ENCODE data around the gene VPS51.
"Not testable (repeated sequence)": the region's sequence is repeated elsewhere in the genome, so short reads cannot be mapped to it uniquely, and the experiment has no call there.

Gene VPS51

DNA sequence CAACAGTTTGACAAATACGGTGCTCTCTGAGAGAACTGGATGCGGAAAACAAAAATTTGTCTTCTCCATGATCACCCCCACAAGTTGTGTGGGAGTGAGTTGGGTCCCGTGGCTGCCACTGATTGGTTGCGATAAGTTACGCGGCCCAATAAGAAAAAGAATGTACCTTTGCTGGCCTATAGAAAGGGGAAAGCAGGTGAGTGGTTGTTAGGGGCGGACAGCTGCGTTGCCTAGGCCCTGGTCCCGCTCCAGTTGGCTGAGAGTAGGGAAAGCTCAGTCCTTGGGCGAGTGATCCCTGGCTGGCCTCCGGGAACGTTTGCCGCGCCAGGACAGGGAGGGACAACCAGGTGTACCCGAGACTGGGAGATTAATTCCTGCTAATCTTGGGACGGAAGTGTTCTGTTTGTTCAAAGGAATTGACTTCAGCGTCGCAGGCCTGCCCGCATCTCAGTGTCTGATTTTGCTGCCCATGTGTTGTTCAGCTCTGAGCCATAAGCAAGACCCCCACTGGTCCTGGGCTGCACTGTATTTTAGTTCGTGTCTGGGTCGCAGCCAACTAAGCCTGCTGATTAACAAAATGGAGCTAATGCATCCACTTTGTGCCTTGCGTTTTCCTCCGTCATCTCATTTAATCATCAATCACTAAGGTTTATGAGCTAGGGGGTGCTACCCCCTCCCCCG is 39.1 kb downstream of the VPS51 start:
- peak; percentile 97 for DNase-seq (ENCODE audit: low spot score)

- no peak for DNase-seq (ENCODE audit: low spot score)
Measured at GRCh38 chr11:65135633-65136145, 39.7 kb downstream of the VPS51 start.

DNA sequence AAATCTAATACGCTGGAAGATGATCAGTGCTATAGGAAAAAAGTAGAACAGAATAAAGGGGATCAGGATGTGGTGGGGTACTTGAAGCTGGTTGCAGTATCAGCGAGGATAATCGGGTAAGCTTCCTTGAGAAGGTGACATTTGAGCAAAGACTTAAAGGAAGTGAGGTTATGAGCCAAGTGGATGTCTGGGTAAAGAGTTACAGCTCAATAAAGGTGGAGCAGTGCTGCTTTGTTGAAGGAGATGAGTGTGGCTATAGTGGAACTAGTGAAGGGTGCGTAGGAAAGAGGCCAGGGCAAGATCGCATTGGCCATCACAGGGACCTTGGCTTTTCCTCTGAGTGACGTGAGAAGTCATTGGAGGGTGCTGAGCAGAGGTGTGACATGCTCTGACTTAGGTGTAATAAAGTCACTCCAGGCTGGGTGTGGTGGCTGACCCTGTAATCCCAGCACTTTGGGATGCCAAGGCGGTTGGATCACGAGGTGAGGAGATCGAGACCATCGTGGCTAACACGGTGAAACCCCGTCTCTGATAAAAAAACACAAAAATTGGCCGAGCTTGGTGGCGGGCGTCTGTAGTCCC is 40.6 kb downstream of the VPS51 start:
- DNase-seq (ENCODE audit: low spot score): no peak

- DNase-seq (ENCODE audit: low spot score): no peak
Measured at GRCh38 chr11:65141896-65142494, 46.0 kb downstream of the VPS51 start.

- no peak for DNase-seq (ENCODE audit: low spot score)
Measured at GRCh38 chr11:65147352-65148075, 51.5 kb downstream of the VPS51 start.

GRCh38 chr11:65148657-65149056 is 52.6 kb downstream of the VPS51 start:
- no peak for DNase-seq (ENCODE audit: low spot score)

- not testable (repeated sequence) for DNase-seq (ENCODE audit: low spot score)
Measured at GRCh38 chr11:65150131-65150508, 54.1 kb downstream of the VPS51 start.

GRCh38 chr11:65150509-65151299 is 54.7 kb downstream of the VPS51 start:
- peak; percentile 45 for DNase-seq (ENCODE audit: low spot score)

DNA sequence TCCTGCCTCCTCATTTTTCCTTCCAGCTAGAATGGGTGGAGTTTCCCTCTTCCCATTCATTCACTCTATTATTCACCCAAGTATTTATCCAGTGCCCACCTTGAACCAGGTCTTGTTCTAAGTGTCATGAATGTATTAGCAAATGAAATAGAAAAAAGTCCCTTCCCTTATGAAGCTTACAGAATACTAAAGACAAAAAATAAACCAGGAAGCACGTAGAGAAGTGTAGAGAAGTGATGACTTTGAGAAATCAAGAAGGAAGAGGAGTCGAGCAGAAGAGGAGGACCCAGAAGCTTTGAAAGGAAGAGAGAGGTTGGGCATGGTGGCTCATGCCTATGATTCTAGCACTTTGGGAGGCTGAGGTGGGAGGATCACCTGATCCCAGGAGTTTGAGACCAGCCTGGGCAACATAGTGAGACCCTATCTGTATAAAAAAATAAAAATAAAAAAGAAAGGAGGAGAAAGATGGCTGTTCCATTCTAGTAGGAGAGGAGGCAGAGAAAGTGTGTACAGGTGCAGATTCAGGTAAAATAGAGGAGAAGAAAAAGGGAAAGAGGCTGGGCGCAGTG is 55.4 kb downstream of the VPS51 start:
- no peak for DNase-seq (ENCODE audit: low spot score)

GRCh38 chr11:65152122-65152521 is 56.1 kb downstream of the VPS51 start:
- DNase-seq (ENCODE audit: low spot score): no peak

- DNase-seq (ENCODE audit: low spot score): no peak
Measured at GRCh38 chr11:65156256-65156655, 60.2 kb downstream of the VPS51 start.

GRCh38 chr11:65156926-65157325 is 60.9 kb downstream of the VPS51 start:
- no peak for DNase-seq (ENCODE audit: low spot score)

- no peak for DNase-seq (ENCODE audit: low spot score)
Measured at GRCh38 chr11:65157336-65157735, 61.3 kb downstream of the VPS51 start.

DNA sequence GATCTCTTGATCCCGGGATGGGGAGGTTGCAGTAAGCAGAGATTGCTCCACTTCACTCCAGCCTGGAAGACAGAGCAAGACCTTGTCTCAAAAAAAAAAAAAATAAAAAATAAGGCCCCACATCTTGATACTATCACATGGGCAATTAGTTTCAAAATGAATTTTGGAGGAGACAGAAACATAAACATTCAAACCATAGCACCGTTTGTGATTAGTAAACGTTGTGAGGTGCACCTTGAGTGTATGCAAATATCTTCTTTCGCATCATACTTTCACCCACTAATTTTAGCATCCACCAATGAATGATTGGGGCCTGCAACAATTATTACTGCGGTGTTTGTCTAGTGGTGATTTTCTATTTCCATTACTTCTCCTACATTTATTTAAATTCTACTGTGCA is 63.0 kb downstream of the VPS51 start:
- no peak for DNase-seq (ENCODE audit: low spot score)

DNA sequence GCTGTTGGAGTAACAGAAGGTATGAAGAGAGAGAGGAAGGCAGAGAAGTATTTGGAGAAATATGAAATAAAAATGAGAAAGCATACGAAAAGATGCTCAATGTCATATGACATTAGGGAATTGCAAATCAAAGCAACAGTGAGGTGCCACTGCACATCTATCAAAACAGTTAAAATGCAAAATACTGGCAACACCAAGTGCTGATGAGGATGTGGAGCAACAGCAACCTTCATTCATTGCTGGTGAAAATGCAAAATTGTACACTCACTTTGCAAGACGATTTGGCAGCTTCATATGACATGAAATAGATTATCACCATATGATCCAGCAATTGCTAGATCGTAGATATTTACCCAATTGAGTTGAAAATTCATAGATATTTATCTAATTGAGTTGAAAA is 64.6 kb downstream of the VPS51 start:
- no peak for DNase-seq (ENCODE audit: low spot score)

All from COLO829 (cell line).